Transverse colon (tissue), 4 donors: ENCODE measurements around the gene DCAF15. TPM values are rescaled to one million over a fixed set of nuclear protein-coding genes. Genes with fewer than 3 reads are reported as not detected.

Source experiments
- DNase-seq: peaks from one replicate; pipeline ENCODE4 v3.0.0-alpha.2; 2019
- H3K27ac ChIP-seq, 4 donors: fragments of 200-600 bp; sonication (generic); 2 replicates each; pipeline ENCODE4 v1.5.1; 2016 to 2018; ENCODE audit warnings: inconsistent platforms in 4 of 4
- H3K27me3 ChIP-seq: fragments of 200-600 bp; sonication (generic); 2 replicates; pipeline ENCODE4 v1.5.1; 2017; ENCODE audit warnings: inconsistent platforms
- H3K36me3 ChIP-seq, 4 donors: fragments of 200-600 bp; sonication (generic); 2 replicates each; pipeline ENCODE4 v1.5.1; 2017 to 2019; ENCODE audit warnings: inconsistent platforms in 4 of 4
- H3K4me1 ChIP-seq, 4 donors: fragments of 200-600 bp; sonication (generic); 2 replicates each; pipeline ENCODE4 v1.5.1; 2017 to 2020; ENCODE audit warnings: inconsistent platforms in 4 of 4
- H3K4me3 ChIP-seq, 4 donors: fragments of 200-600 bp; sonication (generic); 1 replicate in 1 of 4; 2 replicates in 3 of 4; pipeline versions ENCODE4 v1.5.1 to v1.6.1; 2017 to 2019; ENCODE audit warnings: inconsistent platforms in 4 of 4
- H3K9me3 ChIP-seq, 2 donors: fragments of 200-600 bp; sonication (generic); 2 replicates each; pipeline ENCODE4 v1.5.1; 2017 to 2019; ENCODE audit warnings: inconsistent platforms in 2 of 2
- EP300 ChIP-seq: sonication (generic); formaldehyde crosslinking; IDR thresholded peaks from one replicate; pipeline ENCODE4 v1.6.1; 2017; ENCODE audit warnings: antibody characterized with exemption, low read depth
- POLR2A ChIP-seq: fragments of 450-650 bp; IDR thresholded peaks from one replicate; pipeline ENCODE4 v1.6.1; 2016; ENCODE audit warnings: antibody characterized with exemption, mild to moderate bottlenecking, moderate library complexity
- POLR2AphosphoS5 ChIP-seq, 3 donors: sonication (generic); formaldehyde crosslinking; IDR thresholded peaks; one replicate each; pipeline ENCODE4 v1.6.1; 2016; ENCODE audit warnings: antibody characterized with exemption in 3 of 3
- WGBS, 2 donors: methylation state at CpG; one replicate each; pipeline ENCODE4 v1.1.5; 2018; ENCODE audit warnings: low coverage in 1 of 2; 5-methylcytosine and 5-hydroxymethylcytosine counted together
- in situ Hi-C, 4 donors: fragments of 200-750 bp; cut with MboI; loops; one replicate each; pipeline versions ENCODE4 v1.15.0 to v1.15.1; 2017; ENCODE audit warnings: low sequenced_read_pairs in 3 of 4, low pct_ligation_motif_present in 1 of 4, low pct_unique_long_range_greater_than_20kb in 1 of 4
- intact Hi-C: fragments of 100-400 bp; cut with DNase I; formaldehyde crosslinking; loops from one replicate; pipeline ENCODE4 v1.15.1; 2023; ENCODE audit warnings: low total_unique reads
- total RNA-seq, 4 donors: library from RNA; depleted of rRNA; stranded (reverse); fragments of >200 nt; gene quantifications; one replicate each; pipeline ENCODE4 v1.1.0, GENCODE V29; 2016
- TF ChIP-seq, protein P1 (sequence below), 5 experiments: fragments of 200-600 bp in 3 of 5; fragments of 450-650 bp in 2 of 5; sonication (generic) in 3 of 5; IDR thresholded peaks; 1 replicate in 2 of 5; 2 replicates in 3 of 5; pipeline ENCODE4 v1.5.1; 2016 to 2017; ENCODE audit warnings: antibody characterized with exemption in 5 of 5, inconsistent platforms in 3 of 5, mild to moderate bottlenecking in 2 of 5, moderate library complexity in 1 of 5

DCAF15 gene
- total RNA-seq, 4 donors from 2014 or later: 26.2 to 61.7 (median 35.8) TPM

DNA sequence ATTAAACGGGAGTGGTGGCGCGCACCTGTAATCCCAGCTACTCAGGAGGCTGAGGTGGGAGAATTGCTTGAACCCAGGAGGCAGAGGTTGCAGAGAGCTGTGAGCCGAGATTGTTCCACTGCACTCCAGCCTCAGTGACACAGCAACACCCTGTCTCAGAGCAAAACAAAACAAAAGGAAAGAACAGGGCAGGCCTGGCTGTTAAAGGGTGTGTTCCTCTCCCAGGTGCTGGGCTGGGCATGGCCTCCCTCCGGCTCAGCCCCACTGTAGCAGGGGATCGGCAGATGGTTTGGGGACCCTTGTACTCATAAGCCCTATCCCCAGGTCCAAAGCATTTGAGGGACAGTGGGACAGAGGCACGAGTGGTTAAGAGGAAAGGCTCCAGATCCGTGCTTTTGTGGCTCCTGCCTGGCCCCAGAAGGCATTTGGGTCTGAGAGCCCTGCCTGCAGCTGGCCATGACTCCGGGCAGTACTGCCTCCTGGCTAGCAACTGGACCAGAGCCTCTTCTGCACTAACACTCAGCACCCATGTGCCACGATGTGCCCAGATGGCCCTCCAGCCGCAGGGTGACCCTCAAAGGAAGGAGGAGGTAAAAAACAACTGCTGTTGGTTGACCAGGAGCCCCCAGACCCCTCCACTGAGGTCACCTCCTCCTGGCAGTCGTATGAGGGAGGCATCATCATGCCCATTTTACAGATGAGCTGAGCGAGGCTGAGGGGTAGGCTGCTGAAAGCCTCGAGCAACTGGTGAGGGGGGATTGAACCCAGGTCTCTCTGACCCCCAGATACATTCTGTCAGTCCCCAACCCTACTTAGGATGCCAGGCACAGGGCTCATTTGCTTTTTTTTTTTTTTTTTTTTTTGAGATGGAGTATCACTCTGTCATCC is 43.8 kb downstream of the DCAF15 start:
- TF ChIP-seq POLR2A: no peak
- TF ChIP-seq, protein P1, sequence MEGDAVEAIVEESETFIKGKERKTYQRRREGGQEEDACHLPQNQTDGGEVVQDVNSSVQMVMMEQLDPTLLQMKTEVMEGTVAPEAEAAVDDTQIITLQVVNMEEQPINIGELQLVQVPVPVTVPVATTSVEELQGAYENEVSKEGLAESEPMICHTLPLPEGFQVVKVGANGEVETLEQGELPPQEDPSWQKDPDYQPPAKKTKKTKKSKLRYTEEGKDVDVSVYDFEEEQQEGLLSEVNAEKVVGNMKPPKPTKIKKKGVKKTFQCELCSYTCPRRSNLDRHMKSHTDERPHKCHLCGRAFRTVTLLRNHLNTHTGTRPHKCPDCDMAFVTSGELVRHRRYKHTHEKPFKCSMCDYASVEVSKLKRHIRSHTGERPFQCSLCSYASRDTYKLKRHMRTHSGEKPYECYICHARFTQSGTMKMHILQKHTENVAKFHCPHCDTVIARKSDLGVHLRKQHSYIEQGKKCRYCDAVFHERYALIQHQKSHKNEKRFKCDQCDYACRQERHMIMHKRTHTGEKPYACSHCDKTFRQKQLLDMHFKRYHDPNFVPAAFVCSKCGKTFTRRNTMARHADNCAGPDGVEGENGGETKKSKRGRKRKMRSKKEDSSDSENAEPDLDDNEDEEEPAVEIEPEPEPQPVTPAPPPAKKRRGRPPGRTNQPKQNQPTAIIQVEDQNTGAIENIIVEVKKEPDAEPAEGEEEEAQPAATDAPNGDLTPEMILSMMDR (IDR thresholded peaks at IDR 0.05): no peak
- no peak for TF ChIP-seq POLR2AphosphoS5 (IDR thresholded peaks at IDR 0.05)
- TF ChIP-seq EP300: no peak
- no peak overlapping the region for H3K4me3 ChIP-seq
- H3K4me1 ChIP-seq: peaks cover 3 to 13% (median 5%) of the 10 kb centered on the region in 4 donors
- 77 to 88% methylated on average over 5 to 14 of the region's 14 CpGs for WGBS, 2 donors
- no peaks in the 10 kb centered on the region for H3K27me3 ChIP-seq
- H3K9me3 ChIP-seq: peaks cover 0 to 4% of the 10 kb centered on the region in 2 donors
- peaks cover 0 to 9% (median 2%) of the 10 kb centered on the region in 4 donors for H3K36me3 ChIP-seq
- no peak for DNase-seq
- in situ Hi-C loops: no loop called here
- intact Hi-C loops: no loop called here
- H3K27ac ChIP-seq: peak overlapping the region in 3 of 4 donors; percentile 46 to 58 (median 49)

DNA sequence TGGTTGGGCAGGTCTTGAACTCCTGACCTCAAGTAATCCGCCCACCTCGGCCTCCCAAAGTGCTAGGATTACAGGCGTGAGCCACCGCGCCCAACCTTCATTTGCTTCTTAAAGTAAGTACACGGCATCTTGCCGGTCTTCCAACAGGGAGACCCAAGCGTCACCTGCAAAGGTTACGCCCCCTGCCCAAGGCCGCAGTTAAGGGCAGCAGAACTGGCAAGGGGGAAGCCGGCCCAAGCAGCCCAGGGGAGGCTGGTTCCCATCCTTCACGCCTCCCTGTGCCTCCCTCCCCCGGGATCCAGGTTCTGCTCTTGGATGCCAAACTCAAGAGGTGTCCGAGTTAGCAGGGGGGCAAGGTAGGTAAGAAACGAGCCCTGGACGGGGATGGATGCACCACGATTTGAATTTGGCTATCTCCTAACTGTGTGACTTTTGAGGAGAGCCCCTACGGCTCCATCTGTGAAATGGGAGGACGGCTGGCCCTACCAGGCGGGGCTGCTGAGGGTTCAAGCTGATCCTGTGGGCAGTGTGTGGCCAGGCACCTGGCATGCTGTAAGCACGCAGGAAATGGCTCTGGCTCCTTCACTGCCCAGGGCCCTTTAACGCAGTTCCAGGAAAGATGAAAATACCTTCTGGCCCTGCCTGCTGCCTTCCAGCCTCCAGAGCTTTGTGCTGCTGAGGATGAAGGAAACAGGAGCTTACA is 44.8 kb downstream of the DCAF15 start:
- Histone ChIP-seq H3K27me3 (no peaks in the 10 kb centered on the region), H3K9me3 (peaks cover 0 to 4% of the 10 kb centered on the region in 2 donors), H3K4me3 (no peak overlapping the region), H3K27ac (no peak overlapping the region), H3K4me1 (peaks cover 3 to 13% (median 5%) of the 10 kb centered on the region in 4 donors), H3K36me3 (peaks cover 0 to 7% (median 2%) of the 10 kb centered on the region in 4 donors)
- DNase-seq: no peak
- in situ Hi-C loops: no loop called here
- 93% methylated on average over 22 of the region's 22 CpGs; no CpG with 5 or more reads in 1 of the 2 donors for WGBS, 2 donors
- no peak for TF ChIP-seq POLR2A
- intact Hi-C loops: no loop called here

DNA sequence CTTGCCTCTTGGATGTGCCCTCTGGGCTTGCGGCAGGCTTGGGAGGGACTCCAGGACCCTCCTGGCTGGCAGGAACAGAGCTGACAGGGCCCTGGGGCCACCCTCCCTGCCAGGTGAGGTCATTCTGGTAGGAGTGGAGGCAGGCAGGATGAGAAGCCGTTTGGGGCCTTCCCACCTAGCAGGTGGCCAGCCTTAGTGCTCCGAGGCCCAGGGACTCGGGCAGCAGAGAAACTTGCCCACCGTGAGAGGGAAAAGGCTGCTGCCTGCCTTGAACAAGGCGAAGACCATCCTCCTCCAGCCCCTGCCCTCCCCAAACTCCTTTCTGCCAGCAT is 45.3 kb downstream of the DCAF15 start:
- 93% methylated on average over 6 of the region's 6 CpGs; no CpG with 5 or more reads in 1 of the 2 donors for WGBS, 2 donors

DNA sequence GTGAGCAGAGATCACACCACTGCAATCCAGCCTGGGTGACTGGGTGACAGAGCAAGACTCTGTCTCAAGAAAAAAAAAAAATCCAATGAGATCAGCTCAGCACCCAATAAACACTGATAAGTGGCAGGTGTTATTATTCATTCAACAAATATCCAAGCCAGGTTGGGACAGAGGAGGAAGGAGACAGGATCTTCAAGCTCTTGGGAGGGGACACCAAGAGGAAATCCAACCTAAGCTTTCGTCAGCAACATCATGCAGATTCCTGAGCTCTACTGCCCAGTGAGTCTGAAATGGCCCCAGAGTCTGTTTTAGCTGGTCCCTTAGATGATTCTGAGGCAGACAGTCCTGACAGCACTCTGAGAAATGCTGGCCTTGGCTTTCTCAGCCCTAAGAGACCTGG is 46.1 kb downstream of the DCAF15 start:
- intact Hi-C loops: no loop called here
- TF ChIP-seq POLR2AphosphoS5 (IDR thresholded peaks at IDR 0.05): no peak
- no peak for TF ChIP-seq POLR2A
- TF ChIP-seq, protein P1 (IDR thresholded peaks at IDR 0.05): no peak
- TF ChIP-seq EP300: no peak
- Histone ChIP-seq H3K27me3 (no peaks in the 10 kb centered on the region), H3K4me1 (peaks cover 7 to 21% (median 12%) of the 10 kb centered on the region in 4 donors), H3K9me3 (peaks cover 0 to 4% of the 10 kb centered on the region in 2 donors), H3K36me3 (no peaks in the 10 kb centered on the region), H3K4me3 (no peak overlapping the region), H3K27ac (no peak overlapping the region)
- no peak for DNase-seq
- 95% methylated on average over 1 of the region's 1 CpG; no CpG with 5 or more reads in 1 of the 2 donors for WGBS, 2 donors
- in situ Hi-C loops: no loop called here

More for the DNA sequence above, 45.3 kb downstream of the DCAF15 start:
- H3K9me3 ChIP-seq: peaks cover 0 to 4% of the 10 kb centered on the region in 2 donors
- intact Hi-C loops (no loop called here), in situ Hi-C loops (no loop called here)
- no peak for DNase-seq
- TF ChIP-seq, protein P1 (IDR thresholded peaks at IDR 0.05): no peak
- no peak for TF ChIP-seq EP300
- no peak for TF ChIP-seq POLR2AphosphoS5 (IDR thresholded peaks at IDR 0.05)
- no peak for TF ChIP-seq POLR2A
- peaks cover 4 to 13% (median 6%) of the 10 kb centered on the region in 4 donors for H3K4me1 ChIP-seq
- H3K27me3 ChIP-seq: no peaks in the 10 kb centered on the region
- H3K36me3 ChIP-seq: peaks cover 0 to 2% (median 0%) of the 10 kb centered on the region in 4 donors
- H3K27ac ChIP-seq: no peak overlapping the region
- no peak overlapping the region for H3K4me3 ChIP-seq
